GM19438 (cell line): ENCODE data around the gene SORCS3.
"Not testable (repeated sequence)": the region's sequence is repeated elsewhere in the genome, so short reads cannot be mapped to it uniquely, and the experiment has no call there.

Experiments
- ATAC-seq: cut with Tn5 transposase; IDR thresholded peaks from one replicate; pipeline ENCODE4 v1.9.1; 2021; ENCODE audit warnings: low read depth; ENCODE audit not compliant: unreplicated experiment

Gene SORCS3

GRCh38 chr10:104689105-104689504, 48.0 kb downstream of the SORCS3 start:
- ATAC-seq, result no peak

DNA sequence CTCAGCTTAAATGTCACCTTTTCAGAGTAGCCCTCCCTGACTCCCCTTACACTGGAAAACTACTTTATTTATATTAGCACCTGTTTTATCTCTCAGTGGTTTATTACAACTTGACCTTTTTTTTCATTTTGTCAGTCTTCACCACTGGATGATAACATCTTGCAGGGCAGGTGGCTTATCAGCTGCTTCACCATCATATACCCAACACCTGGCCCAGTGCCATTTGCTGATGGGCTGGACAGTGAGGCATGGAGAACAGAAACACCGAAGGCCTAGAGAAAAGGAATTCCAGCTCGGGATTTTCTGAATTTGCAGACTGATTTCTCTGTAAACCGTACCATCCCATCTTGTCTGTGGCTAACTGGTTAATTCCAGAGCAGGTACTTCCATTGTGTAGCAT, 48.5 kb downstream of the SORCS3 start:
- ATAC-seq, result no peak

GRCh38 chr10:104690101-104690500, 49.0 kb downstream of the SORCS3 start:
- no peak for ATAC-seq

GRCh38 chr10:104690959-104691358, 49.9 kb downstream of the SORCS3 start:
- ATAC-seq, result no peak

DNA sequence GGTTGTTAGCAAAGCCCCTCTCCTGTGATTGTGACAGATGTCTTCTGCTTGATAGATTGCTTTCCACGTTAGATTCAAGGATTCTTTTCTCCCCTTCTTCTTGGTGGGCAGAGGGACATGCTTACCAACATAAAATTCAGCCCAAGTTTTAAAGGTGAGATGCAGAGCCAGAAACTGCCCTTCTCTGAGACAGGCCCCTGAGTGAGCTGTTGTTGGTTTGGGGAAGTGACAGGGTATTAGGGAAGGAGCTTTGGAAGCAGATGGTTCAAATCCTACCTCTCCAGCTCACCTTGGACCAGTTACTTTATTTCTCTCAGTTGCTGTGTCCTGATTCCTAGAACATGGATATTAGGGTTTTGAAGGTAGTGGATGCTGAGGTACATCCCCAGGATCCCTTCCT, 53.0 kb downstream of the SORCS3 start:
- no peak for ATAC-seq

DNA sequence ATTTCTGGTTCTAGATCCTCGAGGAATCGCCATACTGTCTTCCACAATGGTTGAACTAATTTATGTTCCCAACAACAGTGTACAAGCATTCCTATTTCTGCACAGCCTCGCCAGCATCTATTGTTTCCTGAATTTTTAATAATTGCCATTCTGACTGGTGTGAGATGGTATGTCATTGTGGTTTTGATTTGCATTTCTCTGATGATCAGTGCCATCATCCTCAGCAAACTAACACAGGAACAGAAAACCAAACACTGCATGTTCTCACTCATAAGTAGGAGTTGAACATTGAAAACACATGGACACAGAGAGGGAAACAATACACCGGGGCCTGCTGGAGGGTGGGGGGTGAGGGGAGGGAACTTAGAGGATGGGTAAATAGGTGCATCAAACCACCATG, 62.2 kb downstream of the SORCS3 start:
- ATAC-seq, result not testable (repeated sequence)

DNA sequence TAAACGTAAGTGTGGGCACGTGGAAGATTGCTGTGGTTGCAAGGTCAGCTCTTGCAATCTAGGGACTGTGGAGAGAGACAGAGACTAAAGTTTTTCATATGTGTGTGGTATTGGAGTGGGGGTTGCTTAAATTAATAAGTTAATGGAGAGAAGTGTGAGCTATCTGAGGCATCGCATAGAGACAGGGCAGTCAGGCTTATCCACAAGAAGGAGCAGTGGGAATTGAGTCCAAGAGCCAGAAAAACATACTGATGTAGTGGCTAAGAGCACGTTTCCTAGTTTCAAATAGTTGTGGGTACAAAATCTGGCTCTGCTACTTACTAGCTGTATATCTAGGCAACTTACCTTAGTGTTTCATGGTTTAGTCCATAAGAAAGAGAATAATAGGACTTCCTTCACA, 65.8 kb downstream of the SORCS3 start:
- no peak for ATAC-seq

DNA sequence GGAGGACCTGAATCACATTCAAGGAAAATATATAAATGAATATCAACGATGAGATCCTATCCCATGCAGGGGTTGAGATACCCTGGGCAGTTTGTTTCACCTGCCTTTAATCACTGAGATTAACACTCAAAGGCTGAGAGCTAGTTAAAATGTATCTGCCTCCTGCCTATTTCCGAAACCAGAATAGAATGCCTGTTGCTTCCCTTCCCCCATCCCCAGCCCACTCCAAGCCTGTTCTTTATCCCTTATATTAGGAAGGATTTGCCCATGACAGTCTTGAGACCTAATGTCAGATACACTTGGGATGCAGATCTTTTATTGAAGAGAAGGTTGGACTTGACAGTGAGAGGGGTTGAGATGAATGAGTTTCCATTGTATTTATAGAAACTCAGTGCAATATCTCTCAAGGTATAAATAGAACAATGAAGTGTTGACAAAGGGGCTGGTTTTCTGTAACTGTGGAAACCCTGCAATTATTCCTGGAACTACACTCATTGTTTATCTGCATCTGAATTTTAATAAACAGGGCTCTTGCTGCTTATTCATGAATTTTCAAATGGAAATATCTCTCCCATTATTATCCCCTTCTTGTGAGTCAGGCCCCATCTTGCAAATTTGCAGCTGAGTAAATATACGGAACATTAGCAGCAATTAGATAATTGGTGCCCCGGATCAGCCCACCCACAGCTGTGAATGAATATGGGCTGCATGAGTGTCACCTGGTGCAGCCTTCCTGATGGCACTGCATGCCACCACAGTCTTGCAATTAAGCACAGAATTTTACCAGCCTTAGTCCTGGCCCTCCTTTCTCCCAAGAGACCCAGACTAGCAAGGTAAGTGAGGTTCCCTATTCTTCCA, 66.7 kb downstream of the SORCS3 start:
- ATAC-seq, result no peak

DNA sequence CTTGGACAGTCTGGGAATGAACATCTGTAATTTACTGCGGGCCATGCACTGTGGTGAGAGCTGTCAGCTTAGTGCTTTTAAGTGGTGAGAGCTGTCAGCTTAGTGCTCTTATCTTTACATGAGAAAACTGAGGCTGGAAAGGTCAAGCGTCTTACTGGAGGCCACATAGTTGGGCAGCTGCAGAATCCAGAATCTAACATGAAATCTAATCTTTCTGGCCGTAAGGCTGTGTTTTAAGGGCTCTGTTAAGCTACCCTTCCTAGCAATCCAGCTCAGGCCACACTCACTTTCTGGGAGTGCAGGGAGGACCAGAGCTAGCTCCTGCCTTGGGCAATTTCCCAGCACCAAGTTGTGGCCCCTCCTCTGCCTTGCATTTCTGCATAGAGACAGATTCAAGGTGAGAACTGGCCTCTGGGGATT, 70.2 kb downstream of the SORCS3 start:
- no peak for ATAC-seq

DNA sequence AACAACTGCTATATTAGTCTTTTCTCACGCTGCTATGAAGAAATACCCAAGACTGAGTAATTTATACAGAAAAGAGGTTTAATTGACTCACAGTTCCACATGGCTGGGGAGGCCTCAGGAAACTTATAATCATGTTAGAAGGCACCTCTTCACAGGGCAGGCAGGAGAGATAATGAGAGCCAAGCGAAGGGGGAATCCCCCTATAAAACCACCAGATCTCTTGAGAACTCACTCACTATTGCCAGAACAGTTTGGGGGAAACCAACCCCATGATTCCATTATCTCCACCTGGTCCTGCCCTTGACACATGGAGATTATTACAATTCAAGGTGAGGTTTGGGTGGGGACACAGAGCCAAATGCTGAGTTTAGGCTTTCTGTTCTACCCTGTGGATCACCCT, 89.5 kb downstream of the SORCS3 start:
- not testable (repeated sequence) for ATAC-seq

DNA sequence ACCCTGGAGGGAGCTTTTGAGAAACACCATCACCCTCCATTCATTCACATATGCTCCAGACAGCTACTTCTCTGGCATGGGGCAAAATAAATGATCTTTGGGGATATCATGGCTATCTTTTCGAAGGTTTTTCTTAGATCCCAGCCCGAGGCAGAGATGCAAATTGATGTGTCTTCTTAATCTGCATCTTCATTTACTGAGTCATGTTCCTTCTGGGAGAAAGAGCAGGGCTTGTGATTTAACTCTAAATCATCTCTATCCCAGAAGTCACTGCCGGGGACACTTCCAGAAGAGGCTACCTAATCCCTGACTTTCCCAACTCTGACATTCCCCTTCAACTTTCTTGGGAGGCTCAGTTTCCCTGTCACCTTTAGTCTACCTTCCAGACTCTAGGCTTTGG, 90.1 kb downstream of the SORCS3 start:
- ATAC-seq, result no peak

- ATAC-seq, result no peak
Observed at GRCh38 chr10:104732222-104732621, 91.1 kb downstream of the SORCS3 start.

DNA sequence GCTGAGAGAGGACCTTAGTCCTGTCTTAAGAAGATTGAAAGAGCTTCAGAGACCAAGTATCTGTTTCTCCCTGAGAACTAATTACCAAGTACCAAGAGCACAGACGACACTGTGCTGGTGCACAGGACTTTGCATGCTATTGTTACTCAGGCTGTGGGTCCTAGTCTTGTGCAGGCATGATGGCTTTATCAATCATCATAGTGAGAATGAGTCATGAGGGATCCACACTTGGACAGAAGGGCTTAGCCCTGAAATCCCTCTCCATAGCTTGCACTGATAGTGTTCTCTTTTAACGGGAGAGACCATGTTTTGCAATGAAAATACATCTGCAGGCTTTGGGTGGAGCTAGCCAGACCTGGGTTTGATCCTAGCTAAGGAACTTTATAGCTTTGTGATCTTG, 93.3 kb downstream of the SORCS3 start:
- no peak for ATAC-seq

- no peak for ATAC-seq
Observed at GRCh38 chr10:104735036-104735756, 94.1 kb downstream of the SORCS3 start.

GRCh38 chr10:104735757-104736391, 94.8 kb downstream of the SORCS3 start:
- ATAC-seq, result no peak

DNA sequence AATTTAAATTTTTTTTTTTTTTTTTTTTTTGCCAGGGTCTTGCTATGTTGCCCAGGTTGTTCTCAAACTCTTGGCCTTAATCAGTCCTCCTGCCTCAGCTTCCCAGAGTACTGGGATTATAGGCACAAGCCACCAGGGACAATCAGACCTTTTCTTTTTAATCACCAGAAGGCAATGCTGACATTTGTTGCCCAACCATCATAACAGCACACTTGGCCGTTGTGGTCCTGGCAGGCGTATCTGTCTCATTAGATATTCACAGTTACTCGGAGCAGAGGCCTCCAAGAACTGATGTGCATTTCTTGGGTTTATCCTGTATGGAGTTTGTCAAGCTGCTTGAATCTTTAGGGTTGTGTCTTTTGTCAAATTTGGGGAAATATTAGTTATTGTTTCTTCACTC, 100.0 kb downstream of the SORCS3 start:
- no peak for ATAC-seq

- ATAC-seq, result no peak
Observed at GRCh38 chr10:104744052-104744451, 103.0 kb downstream of the SORCS3 start.

- ATAC-seq, result no peak
Observed at GRCh38 chr10:104750291-104750690, 109.2 kb downstream of the SORCS3 start.

GRCh38 chr10:104762793-104763192, 121.7 kb downstream of the SORCS3 start:
- no peak for ATAC-seq

DNA sequence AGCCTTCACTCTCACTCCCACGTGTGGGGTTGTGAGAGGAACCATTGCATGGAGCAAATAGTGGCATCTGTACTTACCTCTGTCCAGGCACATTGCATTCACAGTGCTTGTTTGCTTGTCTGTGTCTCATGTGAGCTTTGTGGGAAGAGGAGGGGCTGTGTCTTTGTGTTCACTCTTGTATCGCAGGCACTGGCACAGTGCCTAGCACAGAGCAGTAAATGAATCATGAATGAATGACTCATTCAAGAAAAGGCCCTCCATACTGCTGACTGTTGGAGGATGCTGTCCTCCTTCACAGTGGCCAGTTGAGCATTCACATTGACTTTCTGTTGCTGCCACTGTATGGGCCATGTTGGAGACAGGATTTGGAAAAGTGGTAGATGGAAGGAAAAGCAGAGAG, 125.3 kb downstream of the SORCS3 start:
- no peak for ATAC-seq

- no peak for ATAC-seq
Observed at GRCh38 chr10:104767282-104767681, 126.2 kb downstream of the SORCS3 start.
